IMR-90 (cell line): ENCODE measurements around the gene ORC1. TPM values are rescaled to one million over a fixed set of nuclear protein-coding genes. Genes with fewer than 3 reads are reported as not detected.

Source experiments
- ATAC-seq: fragments of 200-7000 bp; cut with Tn5 transposase; 2 replicates; pipeline ENCODE4 v1.9.1; 2020; ENCODE audit warnings: low read depth, mild to moderate bottlenecking, moderate library complexity
- BruUV-seq: library from RNA; stranded (reverse); fragments of 400-500 nt; replicated peaks from 2 replicates; lab custom pipeline; 2021; lab: Mats Ljungman, UMichigan
- CTCF ChIA-PET: fragments of 300-600 bp; formaldehyde crosslinking; extraction: SDS; loops from one replicate; lab custom pipeline; 2021; ENCODE audit warnings: antibody characterized with exemption; lab: Yijun Ruan, JAX
- POLR2A ChIA-PET: fragments of 300-600 bp; sonication (Branson Sonifier 250); formaldehyde crosslinking; loops from one replicate; lab custom pipeline; 2022; ENCODE audit warnings: antibody characterized with exemption; ENCODE audit not compliant: unreplicated experiment; lab: Charles Lee
- DNase-seq: peaks from one replicate; pipeline ENCODE4 v3.0.0; 2013
- H2AFZ ChIP-seq: replicated peaks from 2 replicates; pipeline ENCODE3; 2013; ENCODE audit warnings: low read length, mild to moderate bottlenecking; ENCODE audit not compliant: poor library complexity
- H2AK5ac ChIP-seq: 2 replicates; pipeline ENCODE4 v1.6.1; 2013; ENCODE audit warnings: low read depth, low read length, inconsistent platforms
- H2AK9ac ChIP-seq: replicated peaks from 2 replicates; pipeline ENCODE3; 2013; ENCODE audit warnings: mild to moderate bottlenecking, low read depth, low read length, moderate library complexity; ENCODE audit not compliant: poor library complexity
- H2BK120ac ChIP-seq: 2 replicates; pipeline ENCODE4 v1.6.1; 2013; ENCODE audit warnings: low read depth, low read length, inconsistent platforms
- H2BK15ac ChIP-seq: 3 replicates; pipeline ENCODE4 v1.6.1; 2013; ENCODE audit warnings: low read depth, low read length, inconsistent platforms
- H2BK20ac ChIP-seq: 2 replicates; pipeline ENCODE4 v1.6.1; 2013; ENCODE audit warnings: low read depth, mild to moderate bottlenecking, inconsistent platforms, low read length, moderate library complexity
- H2BK5ac ChIP-seq: 2 replicates; pipeline ENCODE4 v1.6.1; 2013; ENCODE audit warnings: mild to moderate bottlenecking, low read depth, low read length, inconsistent platforms; ENCODE audit not compliant: poor library complexity, severe bottlenecking
- H3K14ac ChIP-seq: replicated peaks from 2 replicates; pipeline ENCODE4 v1.6.1; 2013; ENCODE audit warnings: low read depth, low read length, inconsistent platforms
- H3K18ac ChIP-seq: 2 replicates; pipeline ENCODE4 v1.6.1; 2013; ENCODE audit warnings: low read depth, low read length, control low read depth
- H3K23ac ChIP-seq: 2 replicates; pipeline ENCODE4 v1.6.1; 2013; ENCODE audit warnings: low read depth, low read length, inconsistent platforms
- H3K27ac ChIP-seq: 2 replicates; pipeline ENCODE4 v1.5.1; 2013; ENCODE audit warnings: mild to moderate bottlenecking, control low read depth, low read length; ENCODE audit not compliant: insufficient read depth
- H3K27me3 ChIP-seq: 2 replicates; pipeline ENCODE4 v1.6.1; 2013; ENCODE audit warnings: low read length; ENCODE audit not compliant: control insufficient read depth, insufficient read depth
- H3K36me3 ChIP-seq: 2 replicates; pipeline ENCODE4 v1.6.1; 2013; ENCODE audit warnings: low read length, mixed read lengths; ENCODE audit not compliant: control insufficient read depth, insufficient read depth
- H3K4ac ChIP-seq: 2 replicates; pipeline ENCODE4 v1.6.1; 2013; ENCODE audit warnings: low read depth, low read length, inconsistent platforms
- H3K4me1 ChIP-seq: 2 replicates; pipeline ENCODE4 v1.6.1; 2013; ENCODE audit warnings: low read length, mixed read lengths; ENCODE audit not compliant: control insufficient read depth, insufficient read depth
- H3K4me2 ChIP-seq: 2 replicates; pipeline ENCODE4 v1.6.1; 2013; ENCODE audit warnings: low read depth, mild to moderate bottlenecking, control low read depth, low read length, moderate library complexity
- H3K4me3 ChIP-seq: 2 replicates; pipeline ENCODE4 v1.5.1; 2013; ENCODE audit warnings: low read depth, mild to moderate bottlenecking, control low read depth, low read length, moderate library complexity; ENCODE audit not compliant: insufficient read depth
- H3K56ac ChIP-seq: 2 replicates; pipeline ENCODE4 v1.6.1; 2013; ENCODE audit warnings: low read length, inconsistent platforms; ENCODE audit not compliant: insufficient read depth; ENCODE audit errors: extremely low read depth
- H3K79me1 ChIP-seq, 2 experiments: 2 replicates each; pipeline ENCODE4 v1.6.1; 2013; ENCODE audit warnings: low read length in 2 of 2, inconsistent platforms in 1 of 2, low read depth in 1 of 2
- H3K9ac ChIP-seq: 2 replicates; pipeline ENCODE4 v1.6.1; 2013; ENCODE audit warnings: low read depth, low read length, control low read depth
- H3K9me1 ChIP-seq: 2 replicates; pipeline ENCODE4 v1.6.1; 2013; ENCODE audit warnings: low read length, inconsistent platforms; ENCODE audit not compliant: insufficient read depth
- H3K9me3 ChIP-seq: 2 replicates; pipeline ENCODE4 v1.6.1; 2013; ENCODE audit warnings: low read length; ENCODE audit not compliant: control insufficient read depth, insufficient read depth
- H4K20me1 ChIP-seq: 2 replicates; pipeline ENCODE4 v1.6.1; 2013; ENCODE audit warnings: low read length, inconsistent platforms; ENCODE audit not compliant: insufficient read depth
- H4K5ac ChIP-seq: 2 replicates; pipeline ENCODE4 v1.6.1; 2013; ENCODE audit warnings: mild to moderate bottlenecking, low read depth, low read length, control low read depth
- H4K8ac ChIP-seq, 2 experiments: 2 replicates each; pipeline ENCODE4 v1.6.1; 2013; ENCODE audit warnings: low read depth in 2 of 2, low read length in 2 of 2, control low read depth in 1 of 2, inconsistent platforms in 1 of 2
- H4K91ac ChIP-seq: 2 replicates; pipeline ENCODE4 v1.6.1; 2013; ENCODE audit warnings: low read depth, low read length, inconsistent platforms; ENCODE audit not compliant: insufficient read depth
- CHD1 ChIP-seq: IDR thresholded peaks from 2 replicates; pipeline ENCODE4 v1.6.1; 2012; ENCODE audit warnings: low read depth, low read length, improper control_type of control experiment
- MAFK ChIP-seq: IDR thresholded peaks from 2 replicates; pipeline ENCODE4 v1.6.1; 2012; ENCODE audit warnings: low read depth, low read length, improper control_type of control experiment
- MAZ ChIP-seq: IDR thresholded peaks from 2 replicates; pipeline ENCODE4 v1.6.1; 2012; ENCODE audit warnings: low read depth, mild to moderate bottlenecking, low read length, improper control_type of control experiment, moderate library complexity, borderline replicate concordance
- POLR2A ChIP-seq: IDR thresholded peaks from 2 replicates; pipeline ENCODE4 v1.6.1; 2012; ENCODE audit warnings: mild to moderate bottlenecking, low read depth, low read length
- RCOR1 ChIP-seq: IDR thresholded peaks from 2 replicates; pipeline ENCODE4 v1.6.1; 2012; ENCODE audit warnings: mild to moderate bottlenecking, low read length, improper control_type of control experiment; ENCODE audit not compliant: insufficient replicate concordance
- RFX5 ChIP-seq: IDR thresholded peaks from 2 replicates; pipeline ENCODE4 v1.8.0; 2012; ENCODE audit warnings: low read depth, mild to moderate bottlenecking, low read length, moderate library complexity
- dilution Hi-C: fragments of 300-500 bp; cut with HindIII; formaldehyde crosslinking; loops from one replicate; pipeline ENCODE4 v1.14.3; 2018; ENCODE audit warnings: low sequenced_read_pairs; ENCODE audit not compliant: unreplicated experiment
- in situ Hi-C: fragments of 300-500 bp; cut with MboI; formaldehyde crosslinking; loops from 3 replicates; pipeline ENCODE4 v1.14.3; 2019; ENCODE audit warnings: low sequenced_read_pairs, inconsistent platforms, mixed read lengths
- intact Hi-C: fragments of 100-400 bp; cut with micrococcal nuclease; formaldehyde crosslinking; loops from 2 replicates; pipeline ENCODE4 v1.10.0; 2022
- polyA plus RNA-seq, 3 experiments: library from polyadenylated mRNA; depleted of rRNA; stranded (reverse); fragments of >200 nt; gene quantifications; 2 replicates each; pipeline ENCODE4 v1.2.3, GENCODE V29; 2012; ENCODE audit warnings: low replicate concordance in 1 of 3
- total RNA-seq: library from RNA; depleted of rRNA; stranded (reverse); fragments of >200 nt; gene quantifications from 2 replicates; pipeline ENCODE4 v1.2.3, GENCODE V29; 2012
- TF ChIP-seq, protein P1 (sequence below): conservative IDR thresholded peaks from 2 replicates; pipeline ENCODE4 v1.5.1; 2012; ENCODE audit warnings: mild to moderate bottlenecking, low read depth, low read length, improper control_type of control experiment

The ORC1 gene
- total and polyA plus RNA-seq, 2 of the 4 experiments (the other 2 are of a cell fraction) = 6.3 to 10.6 TPM

DNA sequence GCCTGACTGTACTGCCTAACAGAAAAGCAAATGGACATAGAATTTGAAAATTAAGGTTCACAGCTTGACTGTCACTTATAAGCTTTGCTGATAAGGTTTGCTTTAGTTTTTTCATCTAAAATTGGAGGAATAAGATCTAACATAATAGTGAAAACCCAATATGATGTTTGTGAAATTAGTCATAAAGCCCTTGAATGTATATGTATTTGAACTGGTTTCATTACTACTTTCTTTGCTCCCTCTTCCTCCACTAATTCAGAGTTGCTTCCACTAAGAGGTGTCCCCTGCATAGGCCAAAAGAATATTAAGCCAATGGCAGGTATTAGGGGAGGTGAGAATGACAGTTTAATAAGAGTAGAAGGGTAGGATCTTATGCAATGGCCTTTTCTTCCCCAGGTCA is 10.7 kb upstream of the ORC1 start:
- no peak overlapping the region for H4K8ac ChIP-seq
- H3K23ac ChIP-seq = no peak overlapping the region
- no peak for ATAC-seq
- no peak overlapping the region for H2BK120ac ChIP-seq
- BruUV-seq = no TSS peak
- H3K56ac ChIP-seq = no peak overlapping the region
- H2BK5ac ChIP-seq = no peak overlapping the region
- no peak overlapping the region for H4K5ac ChIP-seq
- H3K14ac ChIP-seq = no peak overlapping the region
- H3K36me3 ChIP-seq = peaks cover 52% of the 10 kb centered on the region
- H3K9me1 ChIP-seq = no peaks in the 10 kb centered on the region
- H3K4me1 ChIP-seq = no peaks in the 10 kb centered on the region
- in situ Hi-C loops (no loop called here), intact Hi-C loops (no loop called here), dilution Hi-C loops (no loop called here)
- no peak overlapping the region for H3K4ac ChIP-seq
- no peak overlapping the region for H3K4me2 ChIP-seq
- H3K18ac ChIP-seq = no peak overlapping the region
- no peak overlapping the region for H3K9ac ChIP-seq
- CTCF ChIA-PET = interaction anchor here (1.6 kb wide), 1 partner anchor 10 kb away, joined by 4 read pairs; no protein-coding TSS in a partner anchor
- no peaks in the 10 kb centered on the region for H3K27me3 ChIP-seq
- DNase-seq = no peak
- H4K20me1 ChIP-seq = no peaks in the 10 kb centered on the region
- H2BK15ac ChIP-seq = no peak overlapping the region
- POLR2A ChIA-PET = interaction anchor here (0.6 kb wide), 1 partner anchor 83 kb away, joined by 3 read pairs; no protein-coding TSS in a partner anchor
- no peak overlapping the region for H2AK9ac ChIP-seq
- H2AFZ ChIP-seq = no peak overlapping the region
- no peak overlapping the region for H4K91ac ChIP-seq
- H2BK20ac ChIP-seq = no peak overlapping the region
- no peak overlapping the region for H2AK5ac ChIP-seq
- peaks cover 8 to 13% of the 10 kb centered on the region in 2 experiments; a peak in 2 of 4 replicates for H3K79me1 ChIP-seq
- no peak overlapping the region for H3K4me3 ChIP-seq
- H3K27ac ChIP-seq = no peak overlapping the region
- TF ChIP-seq, protein P1, sequence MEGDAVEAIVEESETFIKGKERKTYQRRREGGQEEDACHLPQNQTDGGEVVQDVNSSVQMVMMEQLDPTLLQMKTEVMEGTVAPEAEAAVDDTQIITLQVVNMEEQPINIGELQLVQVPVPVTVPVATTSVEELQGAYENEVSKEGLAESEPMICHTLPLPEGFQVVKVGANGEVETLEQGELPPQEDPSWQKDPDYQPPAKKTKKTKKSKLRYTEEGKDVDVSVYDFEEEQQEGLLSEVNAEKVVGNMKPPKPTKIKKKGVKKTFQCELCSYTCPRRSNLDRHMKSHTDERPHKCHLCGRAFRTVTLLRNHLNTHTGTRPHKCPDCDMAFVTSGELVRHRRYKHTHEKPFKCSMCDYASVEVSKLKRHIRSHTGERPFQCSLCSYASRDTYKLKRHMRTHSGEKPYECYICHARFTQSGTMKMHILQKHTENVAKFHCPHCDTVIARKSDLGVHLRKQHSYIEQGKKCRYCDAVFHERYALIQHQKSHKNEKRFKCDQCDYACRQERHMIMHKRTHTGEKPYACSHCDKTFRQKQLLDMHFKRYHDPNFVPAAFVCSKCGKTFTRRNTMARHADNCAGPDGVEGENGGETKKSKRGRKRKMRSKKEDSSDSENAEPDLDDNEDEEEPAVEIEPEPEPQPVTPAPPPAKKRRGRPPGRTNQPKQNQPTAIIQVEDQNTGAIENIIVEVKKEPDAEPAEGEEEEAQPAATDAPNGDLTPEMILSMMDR = no peak
- no peak for TF ChIP-seq RCOR1
- TF ChIP-seq MAFK = no peak
- no peak for TF ChIP-seq RFX5
- no peak for TF ChIP-seq POLR2A
- no peak for TF ChIP-seq MAZ
- TF ChIP-seq CHD1 = no peak
- no peaks in the 10 kb centered on the region for H3K9me3 ChIP-seq
